Activated T-cell treated with anti-CD3 and anti-CD28 coated beads for 1 hour (primary cell): ENCODE results near the gene AQP5.

ENCODE experiments used
- DNase-seq: peaks from one replicate; pipeline ENCODE4 v3.0.0-alpha.2; 2020; ENCODE audit warnings: low read depth

AQP5 gene

GRCh38 chr12:49961111-49961922 is at the start of gene AQP5:
Gene AQP5, plus strand, starts transcription at chr12:49961872. Its CDS starts 146 bp downstream, at chr12:49962018.
- no peak for DNase-seq

- DNase-seq, result no peak
These were observed 49.1 kb upstream of the AQP5 start for GRCh38 chr12:49912345-49913255.

GRCh38 chr12:49916129-49916919 is 45.3 kb upstream of the AQP5 start:
- DNase-seq, result no peak

- no peak for DNase-seq
These were observed 44.4 kb upstream of the AQP5 start for GRCh38 chr12:49917166-49917787.

GRCh38 chr12:49917788-49918173 is 43.9 kb upstream of the AQP5 start:
- DNase-seq, result no peak

GRCh38 chr12:49920241-49920914 is 41.3 kb upstream of the AQP5 start:
- no peak for DNase-seq

GRCh38 chr12:49920915-49921286 is 40.8 kb upstream of the AQP5 start:
- no peak for DNase-seq

- DNase-seq, result no peak
These were observed 40.4 kb upstream of the AQP5 start for GRCh38 chr12:49921299-49921698.

GRCh38 chr12:49921936-49922335 is 39.7 kb upstream of the AQP5 start:
- no peak for DNase-seq

- no peak for DNase-seq
These were observed 39.2 kb upstream of the AQP5 start for GRCh38 chr12:49922349-49923034.

GRCh38 chr12:49923035-49923644 is 38.5 kb upstream of the AQP5 start:
- DNase-seq, result no peak

- no peak for DNase-seq
These were observed 37.7 kb upstream of the AQP5 start for GRCh38 chr12:49923880-49924556.

- no peak for DNase-seq
These were observed 36.9 kb upstream of the AQP5 start for GRCh38 chr12:49924628-49925246.

GRCh38 chr12:49925433-49926204 is 36.1 kb upstream of the AQP5 start:
- no peak for DNase-seq

- no peak for DNase-seq
These were observed 33.2 kb upstream of the AQP5 start for GRCh38 chr12:49928471-49928870.

- no peak for DNase-seq
These were observed 32.1 kb upstream of the AQP5 start for GRCh38 chr12:49929581-49929980.

GRCh38 chr12:49930515-49931288 is 31.0 kb upstream of the AQP5 start:
- no peak for DNase-seq

- DNase-seq, result no peak
These were observed 29.6 kb upstream of the AQP5 start for GRCh38 chr12:49932023-49932422.
